GM23338 (cell line): ENCODE results near the gene ZCCHC8. TPM values are rescaled to one million over a fixed set of nuclear protein-coding genes. Genes with fewer than 3 reads are reported as not detected.

Experiments used
- ATAC-seq: fragments of 200-7000 bp; cut with Tn5 transposase; 3 replicates; pipeline ENCODE4 v1.9.1; 2020
- DNase-seq: peaks from one replicate; pipeline ENCODE4 v3.0.0-alpha.2; 2015; ENCODE audit warnings: low spot score
- H2AFZ ChIP-seq: fragments of 200-600 bp; sonication (generic); 2 replicates; pipeline ENCODE4 v1.8.0; 2016; ENCODE audit warnings: antibody characterized with exemption, mild to moderate bottlenecking, moderate library complexity
- H3F3A ChIP-seq: fragments of 200-600 bp; sonication (generic); replicated peaks from 2 replicates; pipeline ENCODE4 v1.8.0; 2017; ENCODE audit warnings: antibody characterized with exemption, mixed run types, low read depth
- H3K27ac ChIP-seq: fragments of 200-600 bp; sonication (generic); 2 replicates; pipeline ENCODE4 v1.6.1; 2016; ENCODE audit warnings: low read depth
- H3K27me3 ChIP-seq: fragments of 200-600 bp; sonication (generic); 2 replicates; pipeline ENCODE4 v1.8.0; 2016; ENCODE audit warnings: mild to moderate bottlenecking, mixed run types, moderate library complexity; ENCODE audit not compliant: insufficient read depth
- H3K36me3 ChIP-seq: fragments of 200-600 bp; sonication (generic); 2 replicates; pipeline ENCODE4 v1.8.0; 2016; ENCODE audit warnings: mild to moderate bottlenecking; ENCODE audit not compliant: insufficient read depth
- H3K4me1 ChIP-seq: fragments of 200-600 bp; sonication (generic); 2 replicates; pipeline ENCODE4 v1.8.0; 2016; ENCODE audit warnings: mild to moderate bottlenecking, moderate library complexity; ENCODE audit not compliant: insufficient read depth
- H3K4me2 ChIP-seq: fragments of 200-600 bp; sonication (generic); 2 replicates; pipeline ENCODE4 v1.7.1; 2017; ENCODE audit warnings: mixed run types
- H3K4me3 ChIP-seq: fragments of 200-600 bp; sonication (generic); 2 replicates; pipeline ENCODE4 v1.6.1; 2016; ENCODE audit warnings: mixed run types
- H3K79me2 ChIP-seq: fragments of 200-600 bp; sonication (generic); replicated peaks from 2 replicates; pipeline ENCODE4 v1.8.0; 2017; ENCODE audit warnings: mild to moderate bottlenecking; ENCODE audit not compliant: insufficient read depth
- H3K9me2 ChIP-seq: fragments of 200-600 bp; sonication (generic); 2 replicates; pipeline ENCODE4 v1.8.0; 2017; ENCODE audit not compliant: insufficient read depth
- H4K20me1 ChIP-seq: fragments of 200-600 bp; sonication (generic); replicated peaks from 2 replicates; pipeline ENCODE4 v1.8.0; 2017; ENCODE audit warnings: mild to moderate bottlenecking; ENCODE audit not compliant: insufficient read depth
- H3K27ac Mint-ChIP-seq: 2 replicates; pipeline ENCODE4 v1.8.0; 2020; ENCODE audit warnings: inconsistent platforms, mild to moderate bottlenecking, moderate library complexity, mixed read lengths
- H3K27me3 Mint-ChIP-seq: 3 replicates; pipeline ENCODE4 v1.8.0; 2022; ENCODE audit warnings: low read depth, mild to moderate bottlenecking, moderate library complexity, mixed read lengths, inconsistent platforms; ENCODE audit not compliant: insufficient read depth, poor library complexity
- H3K36me3 Mint-ChIP-seq: 3 replicates; pipeline ENCODE4 v1.8.0; 2021; ENCODE audit warnings: low read depth, mild to moderate bottlenecking, inconsistent platforms, moderate library complexity, mixed read lengths
- H3K4me1 Mint-ChIP-seq: 3 replicates; pipeline ENCODE4 v1.8.0; 2020; ENCODE audit warnings: mild to moderate bottlenecking, inconsistent platforms, mixed read lengths
- H3K4me3 Mint-ChIP-seq: 3 replicates; pipeline ENCODE4 v1.8.0; 2021; ENCODE audit warnings: moderate library complexity, mild to moderate bottlenecking, inconsistent platforms, mixed read lengths
- H3K9me3 Mint-ChIP-seq: 3 replicates; pipeline ENCODE4 v1.8.0; 2020; ENCODE audit warnings: moderate library complexity, mild to moderate bottlenecking, inconsistent platforms, mixed read lengths
- EZH2 ChIP-seq: fragments of 200-600 bp; sonication (generic); IDR thresholded peaks from one replicate; pipeline ENCODE4 v1.8.0; 2017; ENCODE audit warnings: antibody characterized with exemption, mild to moderate bottlenecking, low read depth; ENCODE audit not compliant: unreplicated experiment
- NANOG ChIP-seq: IDR thresholded peaks from 2 replicates; pipeline ENCODE4 v1.6.1; 2016; ENCODE audit warnings: antibody characterized with exemption, borderline replicate concordance
- POLR2AphosphoS5 ChIP-seq: IDR thresholded peaks from 2 replicates; pipeline ENCODE4 v1.6.1; 2016; ENCODE audit warnings: antibody characterized with exemption, low read depth
- ZNF331 ChIP-seq: fragments of 250-450 bp; sonication (Bioruptor Pico); IDR thresholded peaks from 2 replicates; pipeline ENCODE4 v1.5.0; 2020; ENCODE audit warnings: low read depth, mild to moderate bottlenecking, moderate library complexity
- polyA plus RNA-seq: library from polyadenylated mRNA; unstranded; fragments of >200 nt; fragmentation: Nextera tagmentation; extraction: Ambion mirVana; gene quantifications from 2 replicates; pipeline ENCODE4 v1.2.1, GENCODE V29; 2016
- total RNA-seq: library from RNA; depleted of rRNA; stranded (reverse); fragments of >200 nt; shearing (Covaris generic); gene quantifications from 2 replicates; pipeline ENCODE4 v1.2.3, GENCODE V29; 2014
- TF ChIP-seq, protein P1 (sequence below): IDR thresholded peaks from one replicate; pipeline ENCODE4 v1.6.1; 2018; ENCODE audit warnings: antibody characterized with exemption; ENCODE audit not compliant: unreplicated experiment
- TF ChIP-seq, protein P2 (sequence below): fragments of 250-450 bp; sonication (Bioruptor Pico); IDR thresholded peaks from 2 replicates; pipeline ENCODE4 v1.5.0; 2020; ENCODE audit warnings: mild to moderate bottlenecking, moderate library complexity

Gene ZCCHC8
- total and polyA plus RNA-seq, 2 experiments from 2014 or later: 23.9 to 39.0 TPM

DNA sequence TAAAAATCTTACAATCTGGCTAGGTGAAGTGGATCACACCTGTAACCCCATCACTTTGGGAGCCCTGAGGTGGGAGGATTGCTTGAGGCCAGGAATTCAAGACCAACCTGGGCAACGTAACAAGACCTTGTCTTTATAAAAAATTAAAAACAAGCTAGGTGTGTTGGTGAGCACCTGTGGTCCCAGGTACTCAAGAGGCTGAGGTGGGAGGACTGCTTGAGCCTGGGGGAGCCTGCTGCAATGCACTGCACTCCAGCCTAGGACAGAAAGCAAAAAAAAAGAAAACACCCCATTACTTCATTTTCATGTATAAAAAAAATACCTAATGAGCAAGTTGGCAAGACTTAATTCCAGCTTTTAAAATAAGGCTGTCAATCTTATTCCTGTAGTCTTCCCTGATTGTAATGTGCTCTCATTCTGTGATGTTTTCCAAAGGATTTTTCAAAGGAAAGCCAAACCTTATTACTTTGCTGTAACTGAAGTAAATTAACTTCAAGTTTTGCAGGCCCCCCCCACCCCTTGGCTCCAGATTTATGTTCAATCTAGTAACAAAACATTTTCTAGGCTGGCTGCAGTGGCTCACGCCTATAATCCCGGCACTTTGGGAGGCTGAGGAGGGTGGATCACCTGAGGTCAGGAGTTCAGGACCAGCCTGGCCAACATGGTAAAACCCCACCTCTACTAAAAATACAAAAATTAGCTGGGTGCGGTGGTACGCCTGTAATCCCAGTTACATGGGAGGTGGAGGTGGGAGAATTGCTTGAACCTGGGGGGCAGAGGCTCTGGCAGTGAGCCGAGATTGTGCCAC lies 3.3 kb upstream of the ZCCHC8 start:
- Histone ChIP-seq H3K36me3 (peaks cover 54% of the 10 kb centered on the region), H3K4me2 (no peak overlapping the region), H3K27ac (peak overlapping the region; percentile 47), H2AFZ (no peak overlapping the region), H3K27me3 (no peaks in the 10 kb centered on the region), H3F3A (peaks cover 49% of the 10 kb centered on the region), H3K9me2 (no peaks in the 10 kb centered on the region), H3K79me2 (peaks cover 22% of the 10 kb centered on the region), H4K20me1 (peaks cover 15% of the 10 kb centered on the region), H3K4me1 (no peaks in the 10 kb centered on the region; the same call in 1 of the 2 replicates), H3K4me3 (no peak overlapping the region)
- peaks cover 76% of the 10 kb centered on the region for H3K36me3 Mint-ChIP-seq
- H3K4me3 Mint-ChIP-seq: no peak overlapping the region
- H3K9me3 Mint-ChIP-seq: no peaks in the 10 kb centered on the region
- H3K27me3 Mint-ChIP-seq: peaks cover 13% of the 10 kb centered on the region
- ATAC-seq (no peak), DNase-seq (no peak)
- 0 out of 2 replicates have a peak overlapping the region, but pooled peaks have one; percentile 36 for H3K27ac Mint-ChIP-seq
- TF ChIP-seq POLR2AphosphoS5 (no peak), EZH2 (no peak), NANOG (no peak), ZNF331 (CRISPR knock-in tag) (no peak)
- TF ChIP-seq, protein P1, sequence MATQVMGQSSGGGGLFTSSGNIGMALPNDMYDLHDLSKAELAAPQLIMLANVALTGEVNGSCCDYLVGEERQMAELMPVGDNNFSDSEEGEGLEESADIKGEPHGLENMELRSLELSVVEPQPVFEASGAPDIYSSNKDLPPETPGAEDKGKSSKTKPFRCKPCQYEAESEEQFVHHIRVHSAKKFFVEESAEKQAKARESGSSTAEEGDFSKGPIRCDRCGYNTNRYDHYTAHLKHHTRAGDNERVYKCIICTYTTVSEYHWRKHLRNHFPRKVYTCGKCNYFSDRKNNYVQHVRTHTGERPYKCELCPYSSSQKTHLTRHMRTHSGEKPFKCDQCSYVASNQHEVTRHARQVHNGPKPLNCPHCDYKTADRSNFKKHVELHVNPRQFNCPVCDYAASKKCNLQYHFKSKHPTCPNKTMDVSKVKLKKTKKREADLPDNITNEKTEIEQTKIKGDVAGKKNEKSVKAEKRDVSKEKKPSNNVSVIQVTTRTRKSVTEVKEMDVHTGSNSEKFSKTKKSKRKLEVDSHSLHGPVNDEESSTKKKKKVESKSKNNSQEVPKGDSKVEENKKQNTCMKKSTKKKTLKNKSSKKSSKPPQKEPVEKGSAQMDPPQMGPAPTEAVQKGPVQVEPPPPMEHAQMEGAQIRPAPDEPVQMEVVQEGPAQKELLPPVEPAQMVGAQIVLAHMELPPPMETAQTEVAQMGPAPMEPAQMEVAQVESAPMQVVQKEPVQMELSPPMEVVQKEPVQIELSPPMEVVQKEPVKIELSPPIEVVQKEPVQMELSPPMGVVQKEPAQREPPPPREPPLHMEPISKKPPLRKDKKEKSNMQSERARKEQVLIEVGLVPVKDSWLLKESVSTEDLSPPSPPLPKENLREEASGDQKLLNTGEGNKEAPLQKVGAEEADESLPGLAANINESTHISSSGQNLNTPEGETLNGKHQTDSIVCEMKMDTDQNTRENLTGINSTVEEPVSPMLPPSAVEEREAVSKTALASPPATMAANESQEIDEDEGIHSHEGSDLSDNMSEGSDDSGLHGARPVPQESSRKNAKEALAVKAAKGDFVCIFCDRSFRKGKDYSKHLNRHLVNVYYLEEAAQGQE: no peak
- TF ChIP-seq, protein P2, sequence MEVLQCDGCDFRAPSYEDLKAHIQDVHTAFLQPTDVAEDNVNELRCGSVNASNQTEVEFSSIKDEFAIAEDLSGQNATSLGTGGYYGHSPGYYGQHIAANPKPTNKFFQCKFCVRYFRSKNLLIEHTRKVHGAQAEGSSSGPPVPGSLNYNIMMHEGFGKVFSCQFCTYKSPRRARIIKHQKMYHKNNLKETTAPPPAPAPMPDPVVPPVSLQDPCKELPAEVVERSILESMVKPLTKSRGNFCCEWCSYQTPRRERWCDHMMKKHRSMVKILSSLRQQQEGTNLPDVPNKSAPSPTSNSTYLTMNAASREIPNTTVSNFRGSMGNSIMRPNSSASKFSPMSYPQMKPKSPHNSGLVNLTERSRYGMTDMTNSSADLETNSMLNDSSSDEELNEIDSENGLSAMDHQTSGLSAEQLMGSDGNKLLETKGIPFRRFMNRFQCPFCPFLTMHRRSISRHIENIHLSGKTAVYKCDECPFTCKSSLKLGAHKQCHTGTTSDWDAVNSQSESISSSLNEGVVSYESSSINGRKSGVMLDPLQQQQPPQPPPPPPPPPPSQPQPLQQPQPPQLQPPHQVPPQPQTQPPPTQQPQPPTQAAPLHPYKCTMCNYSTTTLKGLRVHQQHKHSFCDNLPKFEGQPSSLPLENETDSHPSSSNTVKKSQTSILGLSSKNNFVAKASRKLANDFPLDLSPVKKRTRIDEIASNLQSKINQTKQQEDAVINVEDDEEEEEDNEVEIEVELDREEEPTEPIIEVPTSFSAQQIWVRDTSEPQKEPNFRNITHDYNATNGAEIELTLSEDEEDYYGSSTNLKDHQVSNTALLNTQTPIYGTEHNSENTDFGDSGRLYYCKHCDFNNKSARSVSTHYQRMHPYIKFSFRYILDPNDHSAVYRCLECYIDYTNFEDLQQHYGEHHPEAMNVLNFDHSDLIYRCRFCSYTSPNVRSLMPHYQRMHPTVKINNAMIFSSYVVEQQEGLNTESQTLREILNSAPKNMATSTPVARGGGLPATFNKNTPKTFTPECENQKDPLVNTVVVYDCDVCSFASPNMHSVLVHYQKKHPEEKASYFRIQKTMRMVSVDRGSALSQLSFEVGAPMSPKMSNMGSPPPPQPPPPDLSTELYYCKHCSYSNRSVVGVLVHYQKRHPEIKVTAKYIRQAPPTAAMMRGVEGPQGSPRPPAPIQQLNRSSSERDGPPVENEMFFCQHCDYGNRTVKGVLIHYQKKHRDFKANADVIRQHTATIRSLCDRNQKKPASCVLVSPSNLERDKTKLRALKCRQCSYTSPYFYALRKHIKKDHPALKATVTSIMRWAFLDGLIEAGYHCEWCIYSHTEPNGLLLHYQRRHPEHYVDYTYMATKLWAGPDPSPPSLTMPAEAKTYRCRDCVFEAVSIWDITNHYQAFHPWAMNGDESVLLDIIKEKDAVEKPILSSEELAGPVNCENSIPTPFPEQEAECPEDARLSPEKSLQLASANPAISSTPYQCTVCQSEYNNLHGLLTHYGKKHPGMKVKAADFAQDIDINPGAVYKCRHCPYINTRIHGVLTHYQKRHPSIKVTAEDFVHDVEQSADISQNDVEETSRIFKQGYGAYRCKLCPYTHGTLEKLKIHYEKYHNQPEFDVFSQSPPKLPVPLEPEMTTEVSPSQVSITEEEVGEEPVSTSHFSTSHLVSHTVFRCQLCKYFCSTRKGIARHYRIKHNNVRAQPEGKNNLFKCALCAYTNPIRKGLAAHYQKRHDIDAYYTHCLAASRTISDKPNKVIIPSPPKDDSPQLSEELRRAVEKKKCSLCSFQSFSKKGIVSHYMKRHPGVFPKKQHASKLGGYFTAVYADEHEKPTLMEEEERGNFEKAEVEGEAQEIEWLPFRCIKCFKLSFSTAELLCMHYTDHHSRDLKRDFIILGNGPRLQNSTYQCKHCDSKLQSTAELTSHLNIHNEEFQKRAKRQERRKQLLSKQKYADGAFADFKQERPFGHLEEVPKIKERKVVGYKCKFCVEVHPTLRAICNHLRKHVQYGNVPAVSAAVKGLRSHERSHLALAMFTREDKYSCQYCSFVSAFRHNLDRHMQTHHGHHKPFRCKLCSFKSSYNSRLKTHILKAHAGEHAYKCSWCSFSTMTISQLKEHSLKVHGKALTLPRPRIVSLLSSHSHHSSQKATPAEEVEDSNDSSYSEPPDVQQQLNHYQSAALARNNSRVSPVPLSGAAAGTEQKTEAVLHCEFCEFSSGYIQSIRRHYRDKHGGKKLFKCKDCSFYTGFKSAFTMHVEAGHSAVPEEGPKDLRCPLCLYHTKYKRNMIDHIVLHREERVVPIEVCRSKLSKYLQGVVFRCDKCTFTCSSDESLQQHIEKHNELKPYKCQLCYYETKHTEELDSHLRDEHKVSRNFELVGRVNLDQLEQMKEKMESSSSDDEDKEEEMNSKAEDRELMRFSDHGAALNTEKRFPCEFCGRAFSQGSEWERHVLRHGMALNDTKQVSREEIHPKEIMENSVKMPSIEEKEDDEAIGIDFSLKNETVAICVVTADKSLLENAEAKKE (CRISPR knock-in tag): no peak
- H3K4me1 Mint-ChIP-seq: peaks cover 14% of the 10 kb centered on the region
